MM.1S (cell line): ENCODE results near the gene PPP1R9B.

Experiments used
- DNase-seq: peaks from one replicate; pipeline ENCODE4 v3.0.0-alpha.2; 2015
- H2AFZ ChIP-seq: fragments of 300-600 bp; sonication (generic); 2 replicates; pipeline ENCODE4 v1.6.0; 2016; ENCODE audit warnings: antibody characterized with exemption, low read length
- H3F3A ChIP-seq: fragments of 300-600 bp; sonication (generic); 2 replicates; pipeline ENCODE4 v1.6.1; 2016; ENCODE audit warnings: mild to moderate bottlenecking, antibody characterized with exemption, low read length, moderate library complexity, mixed read lengths; ENCODE audit not compliant: insufficient read depth
- H3K27ac ChIP-seq: fragments of 300-600 bp; sonication (generic); 2 replicates; pipeline ENCODE4 v1.5.1; 2016; ENCODE audit warnings: mild to moderate bottlenecking, low read length
- H3K27me3 ChIP-seq: fragments of 300-600 bp; sonication (generic); replicated peaks from 2 replicates; pipeline ENCODE4 v1.6.0; 2016; ENCODE audit warnings: low read length; ENCODE audit not compliant: insufficient read depth
- H3K36me3 ChIP-seq: fragments of 300-600 bp; sonication (generic); replicated peaks from 2 replicates; pipeline ENCODE4 v1.6.1; 2016; ENCODE audit warnings: mild to moderate bottlenecking, low read length, mixed read lengths; ENCODE audit not compliant: insufficient read depth
- H3K4me1 ChIP-seq: fragments of 300-600 bp; sonication (generic); 2 replicates; pipeline ENCODE4 v1.6.1; 2016; ENCODE audit warnings: low read length, mixed read lengths
- H3K4me2 ChIP-seq: fragments of 300-600 bp; sonication (generic); 2 replicates; pipeline ENCODE4 v1.6.0; 2016; ENCODE audit warnings: low read depth, low read length
- H3K4me3 ChIP-seq: fragments of 300-600 bp; sonication (generic); 2 replicates; pipeline ENCODE4 v1.5.1; 2016; ENCODE audit warnings: low read length, mixed read lengths
- H3K79me2 ChIP-seq: fragments of 300-600 bp; sonication (generic); 2 replicates; pipeline ENCODE4 v1.6.1; 2016; ENCODE audit warnings: mixed run types, low read length, mixed read lengths
- H3K9ac ChIP-seq: fragments of 300-600 bp; sonication (generic); 2 replicates; pipeline ENCODE4 v1.6.1; 2016; ENCODE audit warnings: low read length, mixed read lengths
- H3K9me2 ChIP-seq: fragments of 300-600 bp; sonication (generic); replicated peaks from 2 replicates; pipeline ENCODE4 v1.6.1; 2016; ENCODE audit warnings: mild to moderate bottlenecking, low read length, mixed read lengths; ENCODE audit not compliant: insufficient read depth
- H3K9me3 ChIP-seq: fragments of 300-600 bp; sonication (generic); replicated peaks from 2 replicates; pipeline ENCODE4 v1.6.1; 2016; ENCODE audit warnings: mild to moderate bottlenecking, low read length, mixed read lengths; ENCODE audit not compliant: insufficient read depth
- H4K20me1 ChIP-seq: fragments of 300-600 bp; sonication (generic); 2 replicates; pipeline ENCODE4 v1.6.1; 2016; ENCODE audit warnings: mild to moderate bottlenecking, low read length, moderate library complexity, mixed read lengths; ENCODE audit not compliant: insufficient read depth
- EZH2 ChIP-seq: fragments of 300-600 bp; sonication (generic); optimal IDR thresholded peaks from 2 replicates; pipeline ENCODE3; 2017; ENCODE audit warnings: low read depth, mild to moderate bottlenecking, antibody characterized with exemption, low read length, mixed read lengths
- EZH2phosphoT487 ChIP-seq: fragments of 300-600 bp; sonication (generic); IDR thresholded peaks from 2 replicates; pipeline ENCODE4 v1.6.1; 2018; ENCODE audit warnings: antibody characterized with exemption, low read length
- TF ChIP-seq, protein P1 (sequence below): fragments of 300-600 bp; sonication (generic); IDR thresholded peaks from 2 replicates; pipeline ENCODE4 v1.5.1; 2016; ENCODE audit warnings: antibody characterized with exemption, low read length, mixed read lengths

The PPP1R9B gene

DNA sequence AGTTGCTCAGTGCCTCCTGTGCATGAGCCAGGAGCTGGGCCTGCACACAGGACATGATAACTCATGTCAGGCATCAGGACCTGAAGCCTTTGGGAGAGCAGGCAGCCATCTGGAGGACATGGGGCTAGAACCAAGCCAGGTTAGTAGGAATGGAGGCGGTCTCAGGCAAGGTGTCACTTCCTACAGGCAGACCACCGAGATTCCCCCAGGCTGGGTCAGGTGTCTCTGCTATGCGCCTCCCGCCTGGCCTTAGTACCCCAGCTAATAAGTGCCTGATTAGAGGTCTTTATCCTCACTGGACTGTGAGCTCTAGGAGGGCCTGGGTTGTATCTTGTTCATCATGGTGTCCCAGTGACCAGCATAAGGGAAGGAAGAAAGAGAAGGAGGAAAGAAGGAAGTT, 36.1 kb downstream of the PPP1R9B start:
- Histone ChIP-seq H3K27ac (no peak overlapping the region), H4K20me1 (no peaks in the 10 kb centered on the region), H3K9ac (no peak overlapping the region), H3K79me2 (no peaks in the 10 kb centered on the region), H3K4me3 (no peak overlapping the region), H3K36me3 (no peaks in the 10 kb centered on the region), H3F3A (no peaks in the 10 kb centered on the region; the same call in 1 of the 2 replicates), H3K9me3 (no peaks in the 10 kb centered on the region), H3K4me2 (no peak overlapping the region), H3K4me1 (0 out of 2 replicates have a peak, but pooled peaks cover 6% of the 10 kb centered on the region), H3K27me3 (peaks cover 23% of the 10 kb centered on the region), H2AFZ (no peak overlapping the region), H3K9me2 (no peaks in the 10 kb centered on the region)
- TF ChIP-seq EZH2phosphoT487 (no peak), EZH2 (no peak)
- TF ChIP-seq, protein P1, sequence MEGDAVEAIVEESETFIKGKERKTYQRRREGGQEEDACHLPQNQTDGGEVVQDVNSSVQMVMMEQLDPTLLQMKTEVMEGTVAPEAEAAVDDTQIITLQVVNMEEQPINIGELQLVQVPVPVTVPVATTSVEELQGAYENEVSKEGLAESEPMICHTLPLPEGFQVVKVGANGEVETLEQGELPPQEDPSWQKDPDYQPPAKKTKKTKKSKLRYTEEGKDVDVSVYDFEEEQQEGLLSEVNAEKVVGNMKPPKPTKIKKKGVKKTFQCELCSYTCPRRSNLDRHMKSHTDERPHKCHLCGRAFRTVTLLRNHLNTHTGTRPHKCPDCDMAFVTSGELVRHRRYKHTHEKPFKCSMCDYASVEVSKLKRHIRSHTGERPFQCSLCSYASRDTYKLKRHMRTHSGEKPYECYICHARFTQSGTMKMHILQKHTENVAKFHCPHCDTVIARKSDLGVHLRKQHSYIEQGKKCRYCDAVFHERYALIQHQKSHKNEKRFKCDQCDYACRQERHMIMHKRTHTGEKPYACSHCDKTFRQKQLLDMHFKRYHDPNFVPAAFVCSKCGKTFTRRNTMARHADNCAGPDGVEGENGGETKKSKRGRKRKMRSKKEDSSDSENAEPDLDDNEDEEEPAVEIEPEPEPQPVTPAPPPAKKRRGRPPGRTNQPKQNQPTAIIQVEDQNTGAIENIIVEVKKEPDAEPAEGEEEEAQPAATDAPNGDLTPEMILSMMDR: no peak
- DNase-seq: no peak

DNA sequence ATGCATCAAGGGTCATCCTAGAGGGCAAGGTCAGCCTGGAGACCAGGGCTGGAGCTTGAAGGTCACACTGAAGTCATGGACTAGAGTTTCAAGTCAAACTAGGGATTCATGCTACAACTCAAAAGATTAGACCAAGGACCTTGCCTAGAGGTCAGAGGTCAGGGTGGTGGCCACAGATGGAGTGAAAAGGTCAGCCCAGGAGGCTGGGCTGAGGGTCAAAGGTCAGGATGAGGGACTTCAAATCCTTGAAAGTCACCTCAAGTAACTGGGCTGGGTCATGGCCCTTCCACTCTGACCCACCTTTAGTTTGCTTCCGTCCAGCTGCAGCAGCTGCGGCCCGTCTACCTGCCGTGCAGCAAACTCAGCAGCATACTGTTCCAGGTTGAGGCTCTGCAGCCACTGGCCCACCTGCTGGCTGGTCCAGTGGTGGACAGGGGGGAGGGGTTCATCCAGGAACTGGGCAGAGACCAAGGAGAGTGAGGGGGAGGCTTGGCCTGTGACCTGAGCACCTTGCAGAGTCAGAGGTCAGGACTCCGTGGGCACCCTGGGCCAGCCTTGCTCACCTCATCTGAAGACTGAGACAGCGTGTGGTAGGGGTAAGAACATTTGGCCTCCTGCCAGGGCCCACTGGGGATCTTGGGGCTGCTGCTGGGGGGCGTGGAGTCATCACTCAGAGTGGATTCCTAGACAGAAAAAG, 36.7 kb downstream of the PPP1R9B start:
- no peaks in the 10 kb centered on the region for H3K36me3 ChIP-seq

DNA sequence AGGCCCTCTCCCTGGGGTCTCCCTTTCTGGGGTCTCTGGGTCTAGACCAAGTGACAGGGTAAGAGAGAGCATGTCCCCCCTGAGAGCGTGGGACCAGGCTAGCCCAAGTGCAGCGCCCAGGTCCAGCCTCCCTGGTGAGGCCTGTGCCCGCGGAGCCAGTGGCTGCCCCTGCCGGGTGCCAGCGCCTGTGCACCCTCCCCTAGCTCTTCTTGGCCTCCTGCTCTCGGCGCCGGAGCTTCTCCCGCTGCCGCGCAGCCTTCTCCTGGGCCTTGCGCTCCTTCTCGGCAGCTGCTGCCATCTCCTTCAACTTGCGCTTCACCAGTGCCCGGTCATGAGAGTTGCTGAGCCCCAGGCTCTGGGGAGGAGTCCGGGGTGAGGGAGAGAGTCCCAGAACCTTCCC, 37.8 kb downstream of the PPP1R9B start:
- Histone ChIP-seq H3K9ac (no peak overlapping the region), H3K9me2 (no peaks in the 10 kb centered on the region), H3K9me3 (no peaks in the 10 kb centered on the region), H3F3A (no peaks in the 10 kb centered on the region; the same call in 1 of the 2 replicates), H3K36me3 (no peaks in the 10 kb centered on the region), H2AFZ (no peak overlapping the region), H3K79me2 (no peaks in the 10 kb centered on the region), H3K4me2 (no peak overlapping the region), H3K27me3 (peaks cover 9% of the 10 kb centered on the region), H3K4me1 (0 out of 2 replicates have a peak, but pooled peaks cover 6% of the 10 kb centered on the region), H3K27ac (no peak overlapping the region), H3K4me3 (no peak overlapping the region), H4K20me1 (no peaks in the 10 kb centered on the region)
- TF ChIP-seq, protein P1: no peak
- DNase-seq: no peak

More for the DNA sequence above, 36.7 kb downstream of the PPP1R9B start:
- Histone ChIP-seq H3K9ac (no peak overlapping the region), H3K9me3 (no peaks in the 10 kb centered on the region), H3K79me2 (no peaks in the 10 kb centered on the region), H3K4me3 (no peak overlapping the region), H2AFZ (no peak overlapping the region), H3K4me2 (no peak overlapping the region), H3K4me1 (0 out of 2 replicates have a peak, but pooled peaks cover 6% of the 10 kb centered on the region), H3K9me2 (no peaks in the 10 kb centered on the region), H3K27ac (no peak overlapping the region), H3F3A (no peaks in the 10 kb centered on the region; the same call in 1 of the 2 replicates), H4K20me1 (no peaks in the 10 kb centered on the region), H3K27me3 (peaks cover 17% of the 10 kb centered on the region)
- TF ChIP-seq EZH2 (no peak), EZH2phosphoT487 (no peak)
- TF ChIP-seq, protein P1: no peak
- DNase-seq: no peak
